ENCODE measurements around the gene COG7.
"Not testable (repeated sequence)": the region's sequence is repeated elsewhere in the genome, so short reads cannot be mapped to it uniquely, and the experiment has no call there.

The COG7 gene

DNA sequence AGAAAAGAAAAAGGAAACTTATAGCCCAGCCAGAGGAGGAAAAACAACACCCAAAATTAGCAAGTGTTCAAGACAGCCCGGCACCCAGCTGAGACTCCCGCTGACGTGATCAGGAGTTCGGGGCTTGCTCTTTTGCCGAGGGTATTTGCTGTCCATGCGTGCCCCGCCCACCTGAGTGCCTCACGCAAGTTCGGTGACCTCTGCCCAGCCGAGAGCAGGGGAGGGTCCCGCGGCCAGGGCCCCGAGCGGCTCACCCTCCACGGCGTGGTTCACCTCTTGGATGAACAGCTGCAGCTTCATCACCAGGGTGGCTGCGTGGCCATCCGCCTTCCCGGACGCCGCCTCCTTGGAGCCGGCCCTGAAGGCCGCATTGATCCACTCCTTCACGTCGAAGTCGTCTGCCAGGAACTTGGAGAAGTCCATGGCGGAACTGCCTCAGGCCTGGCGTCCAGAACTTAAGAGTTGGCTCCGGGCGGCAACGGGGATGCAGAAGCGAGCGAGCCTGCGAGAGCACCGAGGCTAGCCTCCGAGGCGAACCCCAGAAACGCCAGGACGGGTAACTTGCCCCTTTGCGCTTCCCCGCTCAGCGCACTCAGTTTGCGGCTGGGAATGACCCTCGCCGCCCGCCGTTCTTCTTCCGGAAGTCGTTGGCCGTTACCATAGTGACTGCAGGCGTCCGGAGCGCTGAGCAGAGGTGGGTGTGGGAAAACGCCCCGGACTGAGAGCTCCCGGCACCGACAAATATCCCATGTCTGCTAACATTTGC, at the start of gene COG7:
Gene COG7 (minus strand): TSS at position 618 of the 766 bp plus-strand sequence. CDS start 195 bp downstream, at position 423.
- DNase-seq (ENCODE audit: low spot score), result peak; percentile 87

- DNase-seq (ENCODE audit: low spot score), result no peak
Observed at GRCh38 chr16:23502466-23502865, 49.5 kb upstream of the COG7 start.

DNA sequence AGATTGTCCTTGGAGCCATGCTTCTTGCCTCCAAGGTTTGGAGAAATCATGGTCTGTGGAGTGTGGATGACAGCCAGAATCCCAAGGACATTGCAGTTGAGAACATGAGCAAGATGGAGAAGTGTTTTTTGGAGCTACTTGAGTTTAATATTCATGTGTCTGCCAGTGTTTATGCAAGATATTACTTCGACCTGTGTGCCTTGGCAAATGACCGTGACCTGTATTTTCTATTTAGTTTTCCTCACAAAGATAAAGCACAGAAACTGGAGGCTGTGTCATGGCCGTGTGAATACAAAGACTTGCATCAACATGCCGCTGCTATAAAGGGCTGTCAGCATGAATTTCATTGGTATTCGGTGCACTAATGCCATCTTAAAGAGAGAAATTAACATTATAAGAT, 48.3 kb upstream of the COG7 start:
- DNase-seq (ENCODE audit: low spot score), result no peak

GRCh38 chr16:23500862-23501225, 47.9 kb upstream of the COG7 start:
- no peak for DNase-seq (ENCODE audit: low spot score)

- no peak for DNase-seq (ENCODE audit: low spot score)
Observed at GRCh38 chr16:23500212-23500861, 47.3 kb upstream of the COG7 start.

GRCh38 chr16:23499801-23500200, 46.8 kb upstream of the COG7 start:
- no peak for DNase-seq (ENCODE audit: low spot score)

DNA sequence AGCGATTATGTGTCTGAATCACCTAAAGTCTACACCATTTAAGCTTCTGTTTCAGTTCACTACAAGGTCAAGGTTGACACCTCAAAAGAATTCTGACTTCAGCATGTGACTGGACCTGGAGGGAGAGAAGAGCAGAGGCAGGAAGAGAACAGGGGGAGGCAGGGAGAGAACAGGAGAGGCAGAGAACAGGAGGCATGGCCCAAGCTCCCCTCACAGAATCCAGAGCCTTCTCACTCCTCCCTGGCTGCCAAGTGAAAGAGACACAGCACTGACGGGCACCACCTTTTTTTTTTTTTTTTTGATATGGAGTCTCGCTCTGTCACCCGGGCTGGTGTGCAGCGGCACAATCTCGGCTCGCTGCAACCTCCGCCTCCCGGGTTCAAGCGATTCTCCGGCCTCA, 45.9 kb upstream of the COG7 start:
- DNase-seq (ENCODE audit: low spot score), result no peak

DNA sequence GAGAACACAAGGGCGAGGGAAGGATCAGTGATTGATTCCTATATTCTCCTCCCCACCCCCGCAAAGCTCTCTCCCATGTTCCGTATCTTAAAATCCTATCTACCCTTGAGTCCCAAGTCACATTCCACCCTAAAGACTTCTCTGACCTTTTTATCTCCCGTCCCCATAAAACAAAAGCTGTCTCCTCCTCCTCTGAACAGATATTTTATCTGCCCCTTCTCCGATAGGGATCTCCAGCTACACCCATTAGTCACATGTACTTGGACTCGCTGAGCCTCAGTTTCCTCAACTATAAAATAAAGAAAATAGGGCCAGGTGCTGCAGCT, 44.5 kb upstream of the COG7 start:
- DNase-seq (ENCODE audit: low spot score), result no peak

- no peak for DNase-seq (ENCODE audit: low spot score)
Observed at GRCh38 chr16:23496821-23497542, 44.0 kb upstream of the COG7 start.

DNA sequence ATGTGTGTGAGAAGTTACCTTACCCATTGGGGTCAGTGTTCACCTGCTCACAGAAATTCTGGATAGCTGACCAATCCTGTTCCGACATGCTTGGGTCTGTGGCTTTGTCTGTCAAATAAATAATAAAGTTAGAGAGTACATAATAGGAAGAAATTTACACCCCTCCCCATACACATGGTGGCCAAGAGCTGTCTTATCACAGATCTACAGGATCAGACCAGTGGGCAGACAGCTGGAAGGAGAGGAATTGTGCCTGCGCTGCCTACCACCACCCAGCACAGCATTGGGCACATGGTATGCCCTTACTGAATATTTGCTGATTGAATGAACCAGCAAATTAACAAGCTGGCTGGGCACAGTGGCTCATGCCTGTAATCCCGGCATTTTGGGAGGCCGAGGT, 42.7 kb upstream of the COG7 start:
- no peak for DNase-seq (ENCODE audit: low spot score)

- no peak for DNase-seq (ENCODE audit: low spot score)
Observed at GRCh38 chr16:23494188-23494587, 41.2 kb upstream of the COG7 start.

DNA sequence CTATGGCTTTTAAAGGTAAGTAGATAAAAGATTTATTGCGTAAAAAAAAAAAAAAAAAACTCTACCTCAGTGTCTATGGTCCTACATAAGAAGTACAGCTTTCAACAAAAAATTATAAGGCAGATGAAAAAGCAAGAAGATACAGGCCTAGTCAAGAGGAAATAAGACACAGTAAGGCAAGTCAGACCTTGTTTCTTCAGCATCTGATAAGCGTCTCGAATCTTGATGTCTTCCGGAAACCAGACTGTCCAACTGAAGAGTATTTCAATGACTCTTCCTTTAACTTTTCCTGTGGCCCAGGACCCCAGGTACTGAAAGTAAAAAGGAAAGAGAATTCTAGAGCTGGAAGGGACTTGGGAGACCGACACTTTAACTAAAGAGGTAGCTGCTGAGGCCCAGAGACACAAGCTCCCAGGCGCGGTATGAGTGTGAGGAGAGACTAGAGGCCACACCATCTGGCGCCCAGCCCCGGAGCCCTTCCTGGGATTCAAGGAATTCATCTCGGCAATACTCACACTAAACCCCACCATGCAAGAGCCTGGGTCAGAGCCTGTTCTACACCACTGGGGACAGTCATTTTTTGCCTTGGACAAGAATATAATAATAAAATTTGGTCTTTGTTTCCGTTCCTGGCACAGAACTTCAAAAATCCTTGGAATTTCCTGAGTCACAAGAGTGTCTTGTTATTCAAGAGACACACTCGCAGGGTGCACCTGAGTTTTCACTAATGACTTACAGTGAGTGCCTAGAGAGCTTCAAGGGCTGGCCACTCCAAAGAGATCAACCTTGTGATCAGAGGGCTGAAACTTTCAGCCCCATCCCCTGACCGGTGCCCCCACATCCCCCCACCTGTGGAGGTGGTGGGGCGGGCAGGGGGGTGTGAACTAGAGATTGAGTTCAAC, 38.8 kb upstream of the COG7 start:
- peak; percentile 23 for DNase-seq (ENCODE audit: low spot score)

DNA sequence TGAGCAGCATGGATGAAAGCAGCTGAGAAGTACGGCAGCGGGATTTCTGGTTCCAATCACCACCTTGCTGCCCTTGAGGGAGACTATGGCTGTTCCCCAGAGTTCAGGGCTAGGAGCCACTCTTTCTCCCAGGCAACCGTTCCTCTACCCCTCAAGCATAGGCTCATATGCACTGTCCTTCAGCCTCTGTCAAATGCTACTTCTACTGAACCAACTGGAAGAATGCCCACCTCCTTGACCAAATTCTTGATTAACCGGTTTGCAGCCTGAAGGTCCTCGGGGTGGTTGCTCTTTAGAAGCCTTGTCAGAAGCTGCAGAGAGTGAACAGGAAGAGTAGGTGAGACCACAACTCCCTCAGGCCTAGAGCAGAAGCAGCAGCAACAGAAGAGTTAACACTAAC, 33.5 kb upstream of the COG7 start:
- no peak for DNase-seq (ENCODE audit: low spot score)

DNA sequence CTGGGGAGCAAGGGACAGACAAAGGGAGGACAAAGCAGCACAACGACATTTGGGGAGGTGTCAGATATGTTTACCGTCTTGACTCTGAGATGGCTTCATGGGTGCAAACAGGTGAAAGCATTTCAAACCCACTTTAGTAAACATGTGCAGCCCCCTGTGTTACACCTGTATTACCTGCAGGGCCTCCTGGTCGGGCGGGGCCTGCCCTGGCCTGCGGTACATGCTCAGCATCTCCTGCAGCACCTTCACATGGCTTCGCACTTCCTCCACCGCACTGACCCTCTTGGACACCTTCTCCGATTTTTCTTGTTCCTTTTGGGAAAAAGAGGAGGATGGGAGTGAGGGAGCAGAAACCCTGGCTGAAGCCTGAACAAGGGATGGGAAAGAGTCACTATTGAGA, 32.9 kb upstream of the COG7 start:
- no peak for DNase-seq (ENCODE audit: low spot score)

DNA sequence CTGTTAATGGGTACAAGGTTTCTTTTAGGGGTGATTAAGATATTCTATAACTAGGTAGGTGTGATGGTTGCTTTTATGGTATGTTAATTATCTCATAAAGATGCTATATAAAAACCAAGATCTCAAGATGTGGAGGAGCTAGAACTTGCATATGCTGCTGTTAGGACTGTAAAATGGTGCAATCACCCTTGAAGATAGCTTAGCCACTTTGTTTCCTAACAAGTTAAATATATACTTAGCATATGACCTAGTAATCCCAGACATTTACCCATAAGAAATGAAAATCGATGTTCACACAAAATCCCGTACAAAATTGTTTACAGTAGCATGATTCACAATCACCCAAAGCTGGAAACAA, 32.2 kb upstream of the COG7 start:
- no peak for DNase-seq (ENCODE audit: low spot score)

GRCh38 chr16:23484510-23485256, 31.7 kb upstream of the COG7 start:
- no peak for DNase-seq (ENCODE audit: low spot score)

DNA sequence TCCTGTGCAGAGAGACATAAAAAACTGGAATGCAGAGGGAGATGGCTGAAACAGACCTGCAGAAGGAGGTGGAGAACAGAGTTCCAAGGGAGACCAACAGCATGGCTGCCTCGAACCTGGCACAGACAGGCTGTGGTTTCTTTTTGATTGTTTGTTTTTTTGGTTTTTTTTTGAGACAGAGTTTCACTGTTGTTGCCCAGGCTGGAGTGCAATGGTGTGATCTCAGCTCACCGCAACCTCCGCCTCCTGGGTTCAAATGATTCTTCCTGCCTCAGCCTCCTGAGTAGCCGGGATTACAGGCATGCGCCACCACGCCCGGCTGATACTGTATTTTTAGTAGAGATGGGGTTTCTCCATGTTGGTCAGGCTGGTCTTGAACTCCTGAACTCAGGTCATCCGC, 30.5 kb upstream of the COG7 start:
- DNase-seq (ENCODE audit: low spot score), result not testable (repeated sequence)

DNA sequence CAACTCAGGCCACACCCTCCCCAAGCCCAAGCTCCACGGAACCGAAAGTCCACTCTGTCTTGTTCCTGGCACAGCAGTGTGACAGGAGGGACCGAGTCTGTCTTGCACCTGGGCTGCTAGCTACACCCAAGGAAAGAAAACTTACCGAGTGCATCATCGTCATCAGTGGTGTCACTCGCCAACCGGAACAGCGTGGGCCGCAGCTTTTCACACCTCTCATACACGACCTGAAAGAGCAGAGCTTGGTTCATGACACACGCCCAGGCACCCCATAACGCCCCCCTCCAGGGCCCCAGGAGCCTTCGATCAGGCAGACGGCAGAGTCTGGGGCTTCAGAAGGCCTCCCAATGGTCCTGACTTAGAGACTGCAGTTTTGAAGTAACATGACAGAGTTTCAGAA, 29.8 kb upstream of the COG7 start:
- DNase-seq (ENCODE audit: low spot score), result no peak

- DNase-seq (ENCODE audit: low spot score), result no peak
Observed at GRCh38 chr16:23480257-23480656, 27.3 kb upstream of the COG7 start.

- no peak for DNase-seq (ENCODE audit: low spot score)
Observed at GRCh38 chr16:23479138-23479537, 26.1 kb upstream of the COG7 start.

GRCh38 chr16:23478566-23478965, 25.6 kb upstream of the COG7 start:
- DNase-seq (ENCODE audit: low spot score), result no peak

GRCh38 chr16:23476289-23476688, 23.3 kb upstream of the COG7 start:
- no peak for DNase-seq (ENCODE audit: low spot score)
